ENCODE measurements around the gene KRT15. TPM values are rescaled to one million over a fixed set of nuclear protein-coding genes. Genes with fewer than 3 reads are reported as not detected.

KRT15 gene
- total RNA-seq, 6 donors from 2014 or later: 10.5 to 57.9 (median 19.2) TPM

DNA sequence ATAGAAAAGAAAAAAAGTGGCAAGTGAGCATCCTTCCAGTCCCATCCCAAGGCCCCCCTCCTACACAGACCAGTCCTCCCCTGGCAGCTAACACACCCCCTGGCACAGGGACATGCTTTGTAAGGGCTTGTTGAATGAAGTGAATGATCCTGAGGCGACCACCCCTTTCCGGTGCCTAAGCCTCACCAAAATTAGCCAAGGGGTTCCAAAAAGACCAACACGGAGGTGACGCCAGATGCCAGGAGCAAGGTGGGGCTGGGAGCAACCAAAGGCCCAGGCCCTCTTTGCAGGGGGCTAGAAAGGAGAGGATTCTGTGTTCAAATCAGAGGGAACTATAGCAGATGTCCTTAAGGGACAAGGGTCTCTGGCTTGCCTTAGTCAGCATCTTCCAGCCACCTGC lies 43.3 kb downstream of the KRT15 start:
- DNase-seq (no peak), ATAC-seq (ENCODE audit: low FRiP score in 2 of 2) (no peak)
- Histone ChIP-seq H3K9me3 (no peaks in the 10 kb centered on the region), H3K4me3 (no peak overlapping the region), H3K4me1 (no peaks in the 10 kb centered on the region), H3K36me3 (no peaks in the 10 kb centered on the region), H3K27ac (no peak overlapping the region), H3K27me3 (no peaks in the 10 kb centered on the region)
- 92 to 94% methylated on average over 4 of the region's 4 CpGs for WGBS, 2 donors
- TF ChIP-seq POLR2A (IDR thresholded peaks at IDR 0.05) (no peak), POLR2AphosphoS5 (IDR thresholded peaks at IDR 0.05) (no peak), EP300 (IDR thresholded peaks at IDR 0.05) (no peak), CTCF (IDR thresholded peaks at IDR 0.05) (no peak)

DNA sequence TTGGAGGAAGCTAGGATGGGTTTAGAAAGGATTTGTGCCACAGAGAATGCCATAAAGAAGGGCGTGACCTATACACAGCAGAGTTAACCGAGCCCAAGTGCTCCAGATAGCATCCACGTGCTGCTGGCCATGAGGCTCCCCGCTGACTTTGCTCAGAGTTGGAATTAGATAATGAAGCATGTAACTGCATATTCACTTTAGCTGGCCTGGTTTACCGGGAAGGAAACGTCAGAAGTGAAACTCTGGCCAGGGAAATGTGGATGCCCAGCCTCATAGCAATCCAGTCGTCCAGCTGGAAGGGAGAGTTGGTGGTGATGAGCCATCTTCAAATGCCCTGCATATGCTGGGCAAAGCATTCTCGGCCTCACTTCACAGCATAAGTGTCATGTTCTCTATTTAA lies 43.8 kb downstream of the KRT15 start:
- TF ChIP-seq CTCF (IDR thresholded peaks at IDR 0.05) (no peak), POLR2AphosphoS5 (IDR thresholded peaks at IDR 0.05) (no peak), POLR2A (IDR thresholded peaks at IDR 0.05) (no peak), EP300 (IDR thresholded peaks at IDR 0.05) (no peak)
- Histone ChIP-seq H3K27ac (no peak overlapping the region), H3K4me3 (no peak overlapping the region), H3K36me3 (no peaks in the 10 kb centered on the region), H3K27me3 (no peaks in the 10 kb centered on the region), H3K9me3 (no peaks in the 10 kb centered on the region), H3K4me1 (no peaks in the 10 kb centered on the region)
- DNase-seq: no peak
- 71 to 75% methylated on average over 8 of the region's 8 CpGs for WGBS, 2 donors
- ATAC-seq (ENCODE audit: low FRiP score in 2 of 2): no peak

DNA sequence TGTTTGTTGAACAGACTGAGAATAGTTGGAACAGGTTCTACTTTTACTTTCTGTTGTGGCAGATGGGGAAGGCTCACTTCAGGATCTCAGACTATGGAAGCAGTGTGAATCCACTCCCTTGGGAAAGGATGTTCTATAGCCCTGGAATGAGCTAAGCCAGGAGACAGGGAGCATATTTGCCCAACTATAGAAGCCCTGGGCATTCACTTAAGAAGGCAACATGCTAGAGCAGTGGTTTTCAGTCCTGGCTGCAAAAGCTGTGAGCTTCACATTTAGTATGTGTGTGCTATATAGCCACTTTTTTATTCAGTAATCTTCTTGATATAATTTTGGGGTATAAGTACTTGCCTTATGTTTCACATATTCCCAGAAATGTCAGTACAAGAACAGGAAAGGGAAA lies 50.3 kb downstream of the KRT15 start:
- no peak overlapping the region for H3K4me3 ChIP-seq
- H3K27ac ChIP-seq: no peak overlapping the region
- H3K9me3 ChIP-seq: no peaks in the 10 kb centered on the region
- TF ChIP-seq POLR2A (IDR thresholded peaks at IDR 0.05) (no peak), CTCF (IDR thresholded peaks at IDR 0.05) (no peak), EP300 (IDR thresholded peaks at IDR 0.05) (no peak), POLR2AphosphoS5 (IDR thresholded peaks at IDR 0.05) (no peak)
- H3K4me1 ChIP-seq: peaks cover 0 to 13% (median 5%) of the 10 kb centered on the region in 4 donors
- H3K27me3 ChIP-seq: no peaks in the 10 kb centered on the region
- DNase-seq (no peak), ATAC-seq (ENCODE audit: low FRiP score in 2 of 2) (no peak)
- H3K36me3 ChIP-seq: no peaks in the 10 kb centered on the region

DNA sequence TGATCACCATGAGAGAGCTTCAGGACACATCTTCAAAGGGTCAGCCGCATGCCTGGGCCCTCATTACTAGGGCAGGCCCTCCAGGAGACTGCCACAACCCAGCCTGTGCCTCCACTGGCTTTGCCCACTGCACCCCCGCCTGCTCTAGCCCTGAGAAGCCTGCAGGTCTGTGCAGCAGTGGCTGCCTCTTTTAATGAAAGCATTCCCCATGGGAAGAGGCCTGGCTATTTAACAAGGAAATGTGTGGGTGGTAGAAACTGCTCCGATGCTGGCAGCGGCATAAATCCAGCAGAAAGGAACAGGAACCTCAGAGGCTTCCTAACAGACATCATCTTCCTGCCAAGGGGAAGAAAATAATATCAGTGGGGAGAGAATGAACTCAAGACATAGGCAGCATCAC lies 51.1 kb downstream of the KRT15 start:
- H3K36me3 ChIP-seq: no peaks in the 10 kb centered on the region
- H3K27ac ChIP-seq: no peak overlapping the region
- no peaks in the 10 kb centered on the region for H3K9me3 ChIP-seq
- peaks cover 0 to 13% (median 5%) of the 10 kb centered on the region in 4 donors for H3K4me1 ChIP-seq
- no peak for TF ChIP-seq EP300 (IDR thresholded peaks at IDR 0.05)
- no peak for TF ChIP-seq POLR2AphosphoS5 (IDR thresholded peaks at IDR 0.05)
- no peak for TF ChIP-seq POLR2A (IDR thresholded peaks at IDR 0.05)
- no peak for TF ChIP-seq CTCF (IDR thresholded peaks at IDR 0.05)
- H3K4me3 ChIP-seq: no peak overlapping the region
- no peaks in the 10 kb centered on the region for H3K27me3 ChIP-seq
- WGBS, 2 donors: 59 to 61% methylated on average over 2 to 4 of the region's 4 CpGs
- DNase-seq (no peak), ATAC-seq (ENCODE audit: low FRiP score in 2 of 2) (no peak)

DNA sequence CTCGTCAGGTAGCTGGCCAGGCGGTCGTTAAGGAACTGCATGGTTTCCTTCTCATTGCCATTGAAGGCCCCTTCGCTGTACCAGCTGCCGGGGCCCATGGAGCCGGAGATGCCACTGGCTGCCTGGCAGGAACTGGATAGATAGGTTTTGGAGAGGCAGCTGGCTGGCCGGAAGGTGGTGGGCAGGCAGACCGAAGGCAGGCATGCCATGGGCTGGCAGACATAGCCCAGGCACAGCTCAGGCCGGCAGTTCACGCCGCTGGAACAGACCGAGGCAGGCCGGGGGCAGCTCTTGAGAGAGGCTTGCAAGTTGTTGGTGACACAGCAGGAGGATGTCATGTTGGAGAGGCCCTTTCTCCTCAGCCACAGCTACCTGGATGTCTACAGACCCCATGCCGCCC lies 51.7 kb downstream of the KRT15 start, which contains the start of gene KRT32:
Gene KRT32 (minus strand): TSS at position 399 of the 400 bp plus-strand sequence. CDS start 61 bp downstream, at position 338.
- H3K27ac ChIP-seq: no peak within 1 kb of the TSS
- H3K4me1 ChIP-seq: peaks cover 0 to 13% (median 5%) of the 10 kb centered on the region in 4 donors
- no peaks in the 10 kb centered on the region for H3K27me3 ChIP-seq
- 89 to 92% methylated on average over 11 to 14 of the region's 14 CpGs for WGBS, 2 donors
- TF ChIP-seq POLR2AphosphoS5 (IDR thresholded peaks at IDR 0.05) (no peak), EP300 (IDR thresholded peaks at IDR 0.05) (no peak), POLR2A (IDR thresholded peaks at IDR 0.05) (no peak), CTCF (IDR thresholded peaks at IDR 0.05) (no peak)
- DNase-seq: peak in 1 of 2 donors; percentile 62
- H3K9me3 ChIP-seq: no peaks in the 10 kb centered on the region
- H3K36me3 ChIP-seq: no peaks in the 10 kb centered on the region
- no peak for ATAC-seq (ENCODE audit: low FRiP score in 2 of 2)
- H3K4me3 ChIP-seq: no peak within 1 kb of the TSS

Measured in upper lobe of left lung (tissue), 6 donors.